ENCODE results near the gene MTF1. TPM values are rescaled to one million over a fixed set of nuclear protein-coding genes. Genes with fewer than 3 reads are reported as not detected.
"Not testable (repeated sequence)": the region's sequence is repeated elsewhere in the genome, so short reads cannot be mapped to it uniquely, and the experiment has no call there.

Gene MTF1
- polyA plus RNA-seq (2012; ENCODE audit: missing spikeins) = 6.1 TPM

GRCh38 chr1:37859507-37860345 lies at the start of gene MTF1:
MTF1 (minus strand) TSS chr1:37859592; CDS start chr1:37857658, 1,934 bp downstream.
- peak; percentile 92 for FAIRE-seq
- peak; percentile 75 for TF ChIP-seq POLR2A (IDR thresholded peaks at IDR 0.05; ENCODE audit: low read depth, low read length)
- TF ChIP-seq POLR2AphosphoS5 (IDR thresholded peaks at IDR 0.05; ENCODE audit: low read depth, low read length) = peak; percentile 81
- peak; percentile 48; the same call in 1 of the 2 replicates for TF ChIP-seq TAF1 (IDR thresholded peaks at IDR 0.05; ENCODE audit: borderline replicate concordance, low read depth, low read length)
- DNase-seq (ENCODE audit: insufficient read length) = peak; percentile 99

DNA sequence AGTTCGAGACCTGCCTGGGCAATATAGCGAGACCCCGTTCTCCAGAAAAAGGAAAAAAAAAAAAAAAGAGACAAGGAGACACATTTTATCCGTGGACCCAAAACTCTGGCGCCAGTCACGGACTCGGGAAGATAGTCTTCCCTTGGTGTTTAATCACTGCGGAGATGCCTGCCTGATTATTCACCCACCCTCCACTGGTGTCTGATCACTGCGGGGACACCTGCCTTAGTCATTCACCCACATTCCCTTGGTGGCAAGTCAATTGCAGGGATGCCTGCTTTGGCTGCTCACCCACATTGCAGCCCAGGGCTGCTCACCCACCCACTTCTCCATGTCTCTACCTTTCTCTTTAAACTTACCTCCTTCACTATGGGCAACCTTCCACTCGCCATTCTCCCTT lies 49.1 kb upstream of the MTF1 start:
- DNase-seq (ENCODE audit: insufficient read length); FAIRE-seq: not testable (repeated sequence)

DNA sequence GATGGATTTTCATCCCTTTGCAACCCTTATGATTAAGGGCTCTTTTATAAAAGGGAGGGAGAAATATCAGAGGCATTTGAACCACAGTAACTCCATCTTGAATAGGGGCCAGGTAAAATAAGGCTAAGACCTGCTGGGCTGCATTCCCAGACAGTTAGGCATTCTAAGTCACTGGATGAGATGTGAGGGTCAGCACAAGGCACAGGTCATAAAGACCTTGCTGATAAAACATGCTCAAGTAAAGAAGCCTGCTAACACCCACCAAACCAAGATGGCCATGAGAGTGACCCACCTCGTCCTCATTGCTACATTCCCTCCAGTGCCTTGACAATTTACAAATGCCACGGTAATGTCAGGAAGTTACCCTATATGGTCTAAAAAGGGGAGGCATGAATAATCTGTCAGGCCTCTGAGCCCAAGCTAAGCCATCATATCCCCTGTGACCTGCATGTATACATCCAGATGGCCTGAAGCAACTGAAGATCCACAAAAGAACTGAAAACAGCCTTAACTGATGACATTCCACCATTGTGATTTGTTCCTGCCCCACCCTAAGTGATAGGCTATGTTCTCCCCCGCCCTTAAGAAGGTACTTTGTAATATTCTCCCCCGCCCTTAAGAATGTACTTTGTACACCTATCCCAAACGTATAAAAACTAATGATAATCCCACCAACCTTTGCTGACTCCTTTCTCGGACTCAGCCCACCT lies 48.2 kb upstream of the MTF1 start:
- FAIRE-seq; DNase-seq (ENCODE audit: insufficient read length): not testable (repeated sequence)

DNA sequence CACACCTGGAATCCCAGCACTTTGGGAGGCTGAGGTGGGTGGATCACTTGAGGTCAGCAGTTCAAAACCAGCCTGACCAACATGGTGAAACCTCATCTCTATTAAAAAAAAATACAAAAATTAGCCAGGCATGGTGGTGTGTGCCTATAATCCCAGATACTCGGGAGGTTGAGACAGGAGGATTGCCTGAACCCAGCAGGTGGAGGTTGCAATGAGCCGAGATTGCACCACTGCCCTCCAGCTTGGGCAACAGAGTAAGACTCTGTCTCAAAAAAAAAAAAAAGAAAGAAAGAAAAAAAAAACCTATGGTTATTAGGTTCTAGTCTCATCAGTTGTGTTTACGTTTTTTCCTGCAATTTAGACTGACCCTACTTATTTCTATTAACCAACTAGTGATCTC lies 47.2 kb upstream of the MTF1 start:
- not testable (repeated sequence) for FAIRE-seq; DNase-seq (ENCODE audit: insufficient read length)

GRCh38 chr1:37905727-37906126 lies 46.3 kb upstream of the MTF1 start:
- no peak for DNase-seq (ENCODE audit: insufficient read length)
- TF ChIP-seq POLR2AphosphoS5 (IDR thresholded peaks at IDR 0.05; ENCODE audit: low read depth, low read length) = no peak
- TF ChIP-seq POLR2A (IDR thresholded peaks at IDR 0.05; ENCODE audit: low read depth, low read length) = no peak
- no peak for TF ChIP-seq TAF1 (IDR thresholded peaks at IDR 0.05; ENCODE audit: borderline replicate concordance, low read depth, low read length)
- FAIRE-seq = no peak

GRCh38 chr1:37903921-37904320 lies 44.5 kb upstream of the MTF1 start:
- not testable (repeated sequence) for FAIRE-seq

GRCh38 chr1:37902983-37903382 lies 43.6 kb upstream of the MTF1 start:
- TF ChIP-seq POLR2A (IDR thresholded peaks at IDR 0.05; ENCODE audit: low read depth, low read length) (no peak), POLR2AphosphoS5 (IDR thresholded peaks at IDR 0.05; ENCODE audit: low read depth, low read length) (no peak)
- DNase-seq (ENCODE audit: insufficient read length) (no peak), FAIRE-seq (no peak)

More at GRCh38 chr1:37903921-37904320, 44.5 kb upstream of the MTF1 start:
- DNase-seq (ENCODE audit: insufficient read length) = not testable (repeated sequence)

GRCh38 chr1:37901893-37902225 lies 42.5 kb upstream of the MTF1 start:
- TF ChIP-seq POLR2A (IDR thresholded peaks at IDR 0.05; ENCODE audit: low read depth, low read length) (no peak), POLR2AphosphoS5 (IDR thresholded peaks at IDR 0.05; ENCODE audit: low read depth, low read length) (no peak), TAF1 (IDR thresholded peaks at IDR 0.05; ENCODE audit: borderline replicate concordance, low read depth, low read length) (no peak)
- DNase-seq (ENCODE audit: insufficient read length) (no peak), FAIRE-seq (no peak)

DNA sequence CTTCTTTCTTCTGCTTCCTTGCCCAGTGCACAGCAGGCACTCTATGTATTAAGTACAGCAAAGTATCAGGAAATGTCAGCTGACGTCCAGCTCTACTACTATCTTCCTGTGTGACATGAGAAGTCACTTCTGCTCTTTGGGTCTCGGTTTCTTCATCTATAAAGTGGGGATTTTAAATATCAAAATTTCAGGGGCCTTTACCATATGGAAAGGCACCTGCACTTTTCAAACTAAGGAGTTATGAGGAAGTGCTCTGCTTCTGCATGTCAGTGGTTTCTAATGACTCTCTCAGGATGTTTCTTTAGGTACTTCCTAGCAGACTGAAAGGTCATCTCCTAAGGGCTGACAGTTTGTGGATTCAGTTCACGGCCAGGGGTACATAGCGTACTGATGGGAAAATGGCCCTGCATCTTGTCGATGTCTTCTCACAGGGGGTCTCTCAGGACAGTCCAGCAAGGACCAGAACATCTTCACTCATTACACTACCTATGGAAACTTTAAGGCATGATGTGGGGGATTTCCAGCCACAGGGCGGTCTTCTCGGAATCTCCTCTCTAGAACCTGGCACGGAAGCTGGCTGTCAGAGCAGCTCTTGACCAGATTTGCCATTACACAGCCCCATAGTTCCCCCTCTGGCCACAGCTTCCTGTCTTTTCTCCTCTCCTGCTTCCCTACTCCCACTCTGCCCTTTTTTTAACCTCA lies 42.0 kb upstream of the MTF1 start:
- no peak for DNase-seq (ENCODE audit: insufficient read length)
- TF ChIP-seq TAF1 (IDR thresholded peaks at IDR 0.05; ENCODE audit: borderline replicate concordance, low read depth, low read length) = no peak
- TF ChIP-seq POLR2A (IDR thresholded peaks at IDR 0.05; ENCODE audit: low read depth, low read length) = no peak; the same call in 1 of the 2 replicates
- no peak for TF ChIP-seq POLR2AphosphoS5 (IDR thresholded peaks at IDR 0.05; ENCODE audit: low read depth, low read length)
- FAIRE-seq = peak; percentile 90

- DNase-seq (ENCODE audit: insufficient read length); FAIRE-seq: not testable (repeated sequence)
These were observed 38.2 kb upstream of the MTF1 start for GRCh38 chr1:37897563-37897962.

- FAIRE-seq (no peak), DNase-seq (ENCODE audit: insufficient read length) (no peak)
- no peak for TF ChIP-seq TAF1 (IDR thresholded peaks at IDR 0.05; ENCODE audit: borderline replicate concordance, low read depth, low read length)
- TF ChIP-seq POLR2AphosphoS5 (IDR thresholded peaks at IDR 0.05; ENCODE audit: low read depth, low read length) = no peak
- no peak for TF ChIP-seq POLR2A (IDR thresholded peaks at IDR 0.05; ENCODE audit: low read depth, low read length)
These were observed 34.3 kb upstream of the MTF1 start for GRCh38 chr1:37893673-37894072.

GRCh38 chr1:37892151-37893047 lies 33.0 kb upstream of the MTF1 start:
- DNase-seq (ENCODE audit: insufficient read length) = no peak
- FAIRE-seq = no peak
- TF ChIP-seq POLR2A (IDR thresholded peaks at IDR 0.05; ENCODE audit: low read depth, low read length) = no peak
- no peak for TF ChIP-seq TAF1 (IDR thresholded peaks at IDR 0.05; ENCODE audit: borderline replicate concordance, low read depth, low read length)
- TF ChIP-seq POLR2AphosphoS5 (IDR thresholded peaks at IDR 0.05; ENCODE audit: low read depth, low read length) = no peak

All from GM12892 (cell line).